Testis (tissue), 2 donors: Measurements from ENCODE around the gene DPH3.

ENCODE experiments used
- CTCF ChIP-seq, 3 experiments: fragments of 450-650 bp in 2 of 3; fragments of 200-600 bp in 1 of 3; sonication (generic) in 1 of 3; IDR thresholded peaks; one replicate each; pipeline ENCODE4 v1.5.1; 2016 to 2019; ENCODE audit warnings: antibody characterized with exemption in 3 of 3, mild to moderate bottlenecking in 2 of 3, moderate library complexity in 1 of 3
- POLR2A ChIP-seq: fragments of 450-650 bp; IDR thresholded peaks from one replicate; pipeline ENCODE4 v1.6.1; 2017; ENCODE audit warnings: antibody characterized with exemption, mild to moderate bottlenecking, moderate library complexity

DNA sequence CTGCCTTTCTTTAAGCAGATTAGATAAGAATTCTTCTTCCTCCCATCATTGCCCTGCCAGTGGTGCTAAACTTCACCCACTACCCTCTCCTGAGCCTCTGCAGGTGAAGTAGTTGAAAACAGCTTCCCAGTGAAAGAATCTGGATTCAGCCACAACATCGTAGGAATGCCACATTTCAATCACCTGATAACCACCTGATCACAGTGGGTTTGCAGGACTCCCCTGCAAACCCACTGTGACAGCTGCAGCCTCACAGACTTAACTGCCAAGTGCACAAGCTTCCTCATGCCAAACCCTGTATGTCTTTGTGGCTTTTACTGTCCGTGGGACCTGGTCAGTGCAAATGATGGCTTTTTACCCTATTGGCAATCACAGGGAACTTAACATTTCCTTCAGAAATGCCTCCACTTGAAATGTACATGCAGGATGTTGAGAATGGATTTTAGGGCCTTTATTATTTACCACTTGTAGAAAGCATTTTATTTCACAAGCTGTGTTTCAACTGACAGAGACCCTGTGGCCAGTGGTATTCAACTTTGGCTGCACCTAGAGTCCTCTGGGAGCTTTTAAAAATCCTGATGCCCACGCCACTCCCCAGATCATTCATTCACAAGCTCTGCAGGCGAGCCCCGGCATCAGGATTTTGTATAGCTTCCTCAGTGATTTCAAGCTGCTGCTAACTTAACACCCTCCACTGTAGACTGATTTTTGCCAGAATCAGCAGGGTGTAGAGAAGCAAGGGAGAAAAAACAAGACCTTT, 49.3 kb upstream of the DPH3 start:
- TF ChIP-seq CTCF (IDR thresholded peaks at IDR 0.05) (no peak), POLR2A (no peak)
